Cardiac muscle cell (in vitro differentiated cells and primary cell): ENCODE measurements around the gene MAU2. TPM values are rescaled to one million over a fixed set of nuclear protein-coding genes. Genes with fewer than 3 reads are reported as not detected.
A peak's percentile ranks its signal among the peaks of the same experiment; 100 is the strongest.

Experiments
- DNase-seq, 2 donors: peaks; one replicate each; pipeline versions ENCODE4 v3.0.0 to v3.0.0-alpha.2; 2010 to 2017; ENCODE audit warnings: low read depth in 1 of 2, low spot score in 1 of 2
- H3K27ac ChIP-seq: fragments of 200-600 bp; sonication (generic); 2 replicates; pipeline ENCODE4 v1.5.1; 2016
- H3K27me3 ChIP-seq: fragments of 200-600 bp; sonication (generic); 2 replicates; pipeline ENCODE4 v1.6.0; 2016; ENCODE audit warnings: control low read depth
- H3K36me3 ChIP-seq: fragments of 200-600 bp; sonication (generic); 2 replicates; pipeline ENCODE4 v1.5.1; 2016; ENCODE audit warnings: control low read depth
- H3K4me1 ChIP-seq: fragments of 200-600 bp; sonication (generic); 2 replicates; pipeline ENCODE4 v1.8.1; 2017; ENCODE audit warnings: low read depth, mild to moderate bottlenecking, mixed run types
- H3K4me3 ChIP-seq: fragments of 200-600 bp; sonication (generic); 2 replicates; pipeline ENCODE4 v1.5.1; 2016; ENCODE audit warnings: mild to moderate bottlenecking
- H3K9me3 ChIP-seq: fragments of 200-600 bp; sonication (generic); 2 replicates; pipeline ENCODE4 v1.5.1; 2017; ENCODE audit warnings: low read depth, mild to moderate bottlenecking, control low read depth
- polyA plus RNA-seq: library from polyadenylated mRNA; unstranded; fragments of >200 nt; fragmentation: Nextera tagmentation; extraction: Ambion mirVana; gene quantifications from 2 replicates; pipeline ENCODE4 v1.2.1, GENCODE V29; 2016
- total RNA-seq: library from RNA; depleted of rRNA; stranded (reverse); fragments of >200 nt; gene quantifications from 2 replicates; pipeline ENCODE4 v1.2.3, GENCODE V29; 2016
- TF ChIP-seq, protein P1 (sequence below): IDR thresholded peaks from 2 replicates; pipeline ENCODE4 v1.5.1; 2012; ENCODE audit warnings: low read depth, mild to moderate bottlenecking, low read length

Gene MAU2
- total and polyA plus RNA-seq, 2 experiments from 2014 or later = 43.6 to 78.5 TPM

DNA sequence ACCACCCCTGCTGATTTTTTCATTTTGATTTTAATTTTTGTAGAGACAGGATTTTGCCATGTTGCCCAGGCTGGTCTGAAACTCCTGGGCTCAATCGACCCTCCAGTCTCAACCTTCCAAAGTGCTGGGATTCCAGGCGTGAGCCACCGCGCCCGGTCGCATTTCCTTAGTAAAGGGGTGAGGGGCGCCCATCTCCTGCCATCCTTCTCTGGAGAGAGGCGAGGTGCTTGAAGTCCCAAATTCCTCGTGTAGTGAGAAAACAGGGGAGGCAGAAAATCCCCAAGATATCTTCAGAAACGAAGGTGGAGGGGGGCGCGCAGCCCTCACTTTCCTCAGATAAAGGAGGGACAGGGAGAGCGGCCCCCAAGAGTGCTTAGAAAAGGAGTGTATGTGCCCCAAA lies 63.9 kb downstream of the MAU2 start:
- Histone ChIP-seq H3K27me3 (no peaks in the 10 kb centered on the region), H3K4me3 (no peak overlapping the region), H3K36me3 (no peaks in the 10 kb centered on the region), H3K27ac (peak overlapping the region; percentile 89), H3K4me1 (peaks cover 18% of the 10 kb centered on the region), H3K9me3 (no peaks in the 10 kb centered on the region)
- DNase-seq = no peak
- TF ChIP-seq, protein P1, sequence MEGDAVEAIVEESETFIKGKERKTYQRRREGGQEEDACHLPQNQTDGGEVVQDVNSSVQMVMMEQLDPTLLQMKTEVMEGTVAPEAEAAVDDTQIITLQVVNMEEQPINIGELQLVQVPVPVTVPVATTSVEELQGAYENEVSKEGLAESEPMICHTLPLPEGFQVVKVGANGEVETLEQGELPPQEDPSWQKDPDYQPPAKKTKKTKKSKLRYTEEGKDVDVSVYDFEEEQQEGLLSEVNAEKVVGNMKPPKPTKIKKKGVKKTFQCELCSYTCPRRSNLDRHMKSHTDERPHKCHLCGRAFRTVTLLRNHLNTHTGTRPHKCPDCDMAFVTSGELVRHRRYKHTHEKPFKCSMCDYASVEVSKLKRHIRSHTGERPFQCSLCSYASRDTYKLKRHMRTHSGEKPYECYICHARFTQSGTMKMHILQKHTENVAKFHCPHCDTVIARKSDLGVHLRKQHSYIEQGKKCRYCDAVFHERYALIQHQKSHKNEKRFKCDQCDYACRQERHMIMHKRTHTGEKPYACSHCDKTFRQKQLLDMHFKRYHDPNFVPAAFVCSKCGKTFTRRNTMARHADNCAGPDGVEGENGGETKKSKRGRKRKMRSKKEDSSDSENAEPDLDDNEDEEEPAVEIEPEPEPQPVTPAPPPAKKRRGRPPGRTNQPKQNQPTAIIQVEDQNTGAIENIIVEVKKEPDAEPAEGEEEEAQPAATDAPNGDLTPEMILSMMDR = no peak

- Histone ChIP-seq H3K27me3 (no peaks in the 10 kb centered on the region), H3K4me3 (peak overlapping the region; percentile 75), H3K9me3 (no peaks in the 10 kb centered on the region), H3K27ac (peak overlapping the region; percentile 90), H3K4me1 (peaks cover 20% of the 10 kb centered on the region), H3K36me3 (no peaks in the 10 kb centered on the region)
- TF ChIP-seq, protein P1 = no peak
- peak; percentile 100 for DNase-seq
Measured at GRCh38 chr19:19385131-19385895, 64.7 kb downstream of the MAU2 start.

DNA sequence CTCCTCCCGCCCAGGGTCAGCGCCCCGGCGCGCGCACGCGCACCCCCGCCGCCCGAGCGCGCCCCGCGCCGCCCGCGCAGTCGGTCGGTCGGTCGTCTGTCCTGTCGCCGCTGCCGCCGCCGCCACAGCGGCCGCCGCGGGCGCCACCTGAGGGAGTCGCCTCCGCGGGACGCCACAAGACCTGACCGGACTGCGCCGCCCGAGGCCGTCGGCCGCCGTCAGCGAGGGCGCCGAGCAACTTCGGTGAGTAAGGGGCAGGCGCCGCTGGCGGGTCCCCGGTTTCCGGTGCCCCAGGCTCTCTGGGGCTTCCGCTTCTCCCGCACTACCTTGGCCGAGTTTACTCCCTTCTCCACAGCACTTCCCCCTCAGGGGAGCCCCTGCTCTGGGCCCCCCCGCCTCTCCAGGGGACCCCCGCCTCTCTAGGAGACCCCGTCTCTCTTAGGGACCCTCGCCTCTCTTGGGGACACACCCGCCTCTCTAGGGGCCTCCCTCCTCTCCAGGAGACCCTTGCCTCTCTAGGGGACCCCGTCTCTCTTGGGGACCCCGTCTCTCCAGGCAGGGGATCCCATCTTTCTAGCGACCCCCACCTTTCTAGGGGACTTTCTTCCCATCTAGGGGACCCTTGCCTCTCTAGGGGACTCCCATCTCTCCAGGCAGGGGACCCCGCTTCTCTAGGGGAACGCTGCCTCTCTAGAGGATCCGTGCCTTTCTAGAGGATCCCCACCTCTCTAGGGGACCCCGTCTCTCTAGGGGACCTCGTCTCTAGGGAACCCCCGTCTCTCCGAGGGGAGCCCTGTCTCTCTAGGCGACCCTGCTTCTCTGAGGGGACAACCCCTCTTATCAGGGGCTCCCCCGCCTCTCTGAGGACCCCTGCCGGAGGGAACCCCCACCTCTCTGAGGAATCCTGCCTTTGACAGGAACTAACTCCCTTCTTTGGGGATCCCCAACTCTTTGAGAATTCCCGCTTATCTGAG lies 65.6 kb downstream of the MAU2 start:
- no peaks in the 10 kb centered on the region for H3K9me3 ChIP-seq
- H3K4me3 ChIP-seq = peak overlapping the region; percentile 75
- H3K36me3 ChIP-seq = no peaks in the 10 kb centered on the region
- H3K27ac ChIP-seq = peak overlapping the region; percentile 90
- TF ChIP-seq, protein P1 = peak; percentile 32
- H3K27me3 ChIP-seq = no peaks in the 10 kb centered on the region
- peak in 1 of 2 donors; percentile 82 for DNase-seq
- H3K4me1 ChIP-seq = peaks cover 20% of the 10 kb centered on the region

GRCh38 chr19:19387108-19387507 lies 66.5 kb downstream of the MAU2 start:
- H3K36me3 ChIP-seq = no peaks in the 10 kb centered on the region
- H3K9me3 ChIP-seq = no peaks in the 10 kb centered on the region
- no peak overlapping the region for H3K27ac ChIP-seq
- peaks cover 20% of the 10 kb centered on the region for H3K4me1 ChIP-seq
- TF ChIP-seq, protein P1 = no peak
- H3K27me3 ChIP-seq = no peaks in the 10 kb centered on the region
- DNase-seq = no peak
- peak overlapping the region; percentile 75 for H3K4me3 ChIP-seq
